Measurements from ENCODE around the gene CEACAM18. TPM values are rescaled to one million over a fixed set of nuclear protein-coding genes. Genes with fewer than 3 reads are reported as not detected.

The CEACAM18 gene
- total RNA-seq, 1 donor from 2014 or later, result not detected

- intact Hi-C loops (cut with micrococcal nuclease), result no loop called here
These were observed 47.3 kb downstream of the CEACAM18 start for GRCh38 chr19:51525651-51526050.

DNA sequence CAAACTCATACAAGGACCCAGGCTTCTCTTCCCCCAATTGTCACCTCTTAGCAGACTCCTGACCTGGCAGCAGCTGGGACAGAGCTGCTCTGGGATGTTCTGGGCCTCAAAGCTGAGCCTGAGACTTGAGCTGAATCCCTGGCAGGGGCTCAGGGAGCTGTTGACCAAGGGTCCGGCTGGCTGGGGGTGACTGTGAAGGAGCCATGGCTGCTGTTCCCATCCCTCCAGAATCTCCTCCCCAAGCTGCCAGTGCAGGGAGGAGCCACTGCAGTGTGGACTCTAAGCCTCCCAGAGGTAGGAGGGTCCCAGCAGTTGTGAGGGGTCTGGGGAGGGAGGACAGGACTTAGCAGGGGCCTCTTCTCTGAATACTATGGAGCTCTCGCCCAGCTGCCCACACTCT, 51.0 kb downstream of the CEACAM18 start:
- intact Hi-C loops (cut with micrococcal nuclease), result no loop called here

- intact Hi-C loops (cut with micrococcal nuclease), result no loop called here
These were observed 52.3 kb downstream of the CEACAM18 start for GRCh38 chr19:51530616-51531015.

DNA sequence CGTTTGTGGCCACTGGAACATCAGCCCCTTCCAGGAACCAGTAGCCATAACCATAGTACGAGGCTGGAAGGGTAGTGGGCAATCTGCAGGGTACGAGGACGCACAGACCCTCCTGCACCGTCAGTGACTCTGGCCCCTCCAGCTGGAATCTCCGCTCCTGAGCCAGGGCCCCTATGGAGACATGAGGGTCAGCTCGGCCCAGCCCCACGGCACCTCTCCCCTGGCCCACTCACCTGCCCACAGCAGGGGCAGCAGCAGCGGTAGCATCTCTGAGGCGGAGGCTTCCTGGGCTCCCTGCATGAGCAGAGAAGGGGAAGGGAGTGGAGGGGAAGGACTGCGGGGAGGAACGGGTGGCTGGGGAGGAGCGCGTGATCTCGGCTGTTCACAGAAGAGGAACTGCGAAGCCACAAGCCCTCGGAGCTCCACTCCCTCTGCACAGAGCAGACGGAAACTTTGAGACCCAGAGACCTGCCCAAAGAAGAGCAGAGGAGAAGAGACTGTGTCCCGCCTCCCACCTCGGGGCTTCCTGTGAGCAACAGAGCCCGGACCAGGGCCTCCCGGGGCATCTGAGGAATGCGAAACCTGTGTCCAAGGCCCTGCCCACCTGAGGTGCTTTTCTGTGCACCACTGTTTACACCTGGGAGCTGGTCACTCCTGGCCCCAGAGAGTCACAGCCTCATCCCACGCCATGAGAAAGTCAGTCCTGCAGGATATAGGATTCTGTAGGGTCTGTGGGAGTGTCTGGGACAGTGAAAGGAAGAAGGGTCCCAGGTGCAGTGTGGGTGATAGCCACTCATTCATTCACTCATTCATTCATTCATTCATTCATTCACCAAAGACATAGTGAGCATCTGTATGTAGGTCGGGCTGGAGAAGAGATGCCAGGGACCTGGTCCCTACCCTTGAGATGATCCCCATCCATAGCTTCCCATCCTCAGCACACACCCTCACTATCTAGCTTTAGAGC, 53.3 kb downstream of the CEACAM18 start, which contains the start of gene SIGLEC6:
Gene SIGLEC6 (minus strand): TSS at position 322 of the 967 bp plus-strand sequence. CDS start 22 bp downstream, at position 300.
- intact Hi-C loops (cut with micrococcal nuclease), result no loop called here

- intact Hi-C loops (cut with micrococcal nuclease), result no loop called here
These were observed 57.2 kb downstream of the CEACAM18 start for GRCh38 chr19:51535535-51535934.

- intact Hi-C loops (cut with micrococcal nuclease), result no loop called here
These were observed 61.6 kb downstream of the CEACAM18 start for GRCh38 chr19:51539821-51540366.

Other genes starting within 250 kb of the CEACAM18 start
- gene SIGLECL1, start 227.5 kb upstream of the CEACAM18 start, total RNA-seq, result not detected in 2 replicates
- not detected in 2 replicates for gene IGLON5, start 166.9 kb upstream of the CEACAM18 start, total RNA-seq
- gene VSIG10L, start 136.4 kb upstream of the CEACAM18 start, total RNA-seq, result 2.0 and 2.4 TPM in 2 replicates
- gene ETFB, start 112.2 kb upstream of the CEACAM18 start, total RNA-seq, result 125 and 134 TPM in 2 replicates
- gene CLDND2, start 109.5 kb upstream of the CEACAM18 start, total RNA-seq, result 5.1 and 5.7 TPM in 2 replicates
- 135 and 136 TPM in 2 replicates for gene NKG7, start 105.9 kb upstream of the CEACAM18 start, total RNA-seq
- gene LIM2, start 90.6 kb upstream of the CEACAM18 start, total RNA-seq, result 0.18 TPM in 1 of 2 replicates, not detected in the other
- gene C19orf84, start 87.9 kb upstream of the CEACAM18 start, total RNA-seq, result not detected in 2 replicates
- gene SIGLEC10, start 60.9 kb upstream of the CEACAM18 start, total RNA-seq, result 4.8 and 5.0 TPM in 2 replicates
- not detected in 2 replicates for gene SIGLEC8, start 20.1 kb upstream of the CEACAM18 start, total RNA-seq
- 1.1 and 1.4 TPM in 2 replicates for gene SIGLEC12, start 23.3 kb downstream of the CEACAM18 start, total RNA-seq
- gene SIGLEC6, start 53.1 kb downstream of the CEACAM18 start, total RNA-seq, result 1.2 and 2.0 TPM in 2 replicates
- gene ZNF175, start 92.7 kb downstream of the CEACAM18 start, total RNA-seq, result 10.2 and 12.0 TPM in 2 replicates
- not detected in 2 replicates for gene SIGLEC5, start 151.9 kb downstream of the CEACAM18 start, total RNA-seq
- not detected in 2 replicates for gene SIGLEC14, start 168.3 kb downstream of the CEACAM18 start, total RNA-seq
- gene SPACA6, start 214.8 kb downstream of the CEACAM18 start, total RNA-seq, result 3.5 and 7.6 TPM in 2 replicates
- not detected in 2 replicates for gene HAS1, start 245.5 kb downstream of the CEACAM18 start, total RNA-seq

Measured in T-helper 2 cell treated with Interferon-gamma antibody and Interleukin-4, amounts not matched to agents 100 ng/mL and 5 ng/mL, for 36 hours (primary cell).